ENCODE data around the gene IQSEC1.

IQSEC1 gene

GRCh38 chr3:13116426-13116825 is 43.2 kb upstream of the IQSEC1 start:
- DNase-seq (ENCODE audit: low read depth) = no peak
- TF ChIP-seq CTCF (conservative IDR thresholded peaks at IDR 0.05; ENCODE audit: low read depth, low read length) = no peak
- no peak overlapping the region for H3K4me3 ChIP-seq (ENCODE audit: low read depth, low read length)

- no peak for DNase-seq (ENCODE audit: low read depth)
- H3K4me3 ChIP-seq (ENCODE audit: low read depth, low read length) = no peak overlapping the region
- no peak for TF ChIP-seq CTCF (conservative IDR thresholded peaks at IDR 0.05; ENCODE audit: low read depth, low read length)
These were observed 42.8 kb upstream of the IQSEC1 start for GRCh38 chr3:13115991-13116390.

- no peak for DNase-seq (ENCODE audit: low read depth)
These were observed 42.3 kb upstream of the IQSEC1 start for GRCh38 chr3:13115576-13115910.

GRCh38 chr3:13114811-13115575 is 41.8 kb upstream of the IQSEC1 start:
- no peak overlapping the region for H3K4me3 ChIP-seq (ENCODE audit: low read depth, low read length)
- no peak for DNase-seq (ENCODE audit: low read depth)
- TF ChIP-seq CTCF (conservative IDR thresholded peaks at IDR 0.05; ENCODE audit: low read depth, low read length) = no peak

More at GRCh38 chr3:13115576-13115910, 42.3 kb upstream of the IQSEC1 start:
- no peak for TF ChIP-seq CTCF (conservative IDR thresholded peaks at IDR 0.05; ENCODE audit: low read depth, low read length)
- no peak overlapping the region for H3K4me3 ChIP-seq (ENCODE audit: low read depth, low read length)

- no peak overlapping the region for H3K4me3 ChIP-seq (ENCODE audit: low read depth, low read length)
- no peak for DNase-seq (ENCODE audit: low read depth)
- no peak for TF ChIP-seq CTCF (conservative IDR thresholded peaks at IDR 0.05; ENCODE audit: low read depth, low read length)
These were observed 40.4 kb upstream of the IQSEC1 start for GRCh38 chr3:13113346-13114330.

GRCh38 chr3:13112521-13113345 is 39.5 kb upstream of the IQSEC1 start:
- no peak for TF ChIP-seq CTCF (conservative IDR thresholded peaks at IDR 0.05; ENCODE audit: low read depth, low read length)
- H3K4me3 ChIP-seq (ENCODE audit: low read depth, low read length) = no peak overlapping the region
- DNase-seq (ENCODE audit: low read depth) = no peak
